ENCODE results near the gene FNDC3A.

FNDC3A gene

GRCh38 chr13:48944221-48944620, 31.5 kb upstream of the FNDC3A start:
- no peak for DNase-seq (ENCODE audit: extremely low read depth, low read depth)
- no peak for TF ChIP-seq CTCF (IDR thresholded peaks at IDR 0.05; ENCODE audit: low read depth, low read length)

- no peak for DNase-seq (ENCODE audit: extremely low read depth, low read depth)
- TF ChIP-seq CTCF (IDR thresholded peaks at IDR 0.05; ENCODE audit: low read depth, low read length) = no peak
Observed at GRCh38 chr13:48945626-48946025, 30.1 kb upstream of the FNDC3A start.

- no peak for DNase-seq (ENCODE audit: extremely low read depth, low read depth)
- TF ChIP-seq CTCF (IDR thresholded peaks at IDR 0.05; ENCODE audit: low read depth, low read length) = no peak
Observed at GRCh38 chr13:48946163-48946562, 29.5 kb upstream of the FNDC3A start.

GRCh38 chr13:48949566-48950500, 25.9 kb upstream of the FNDC3A start:
- no peak for TF ChIP-seq CTCF (IDR thresholded peaks at IDR 0.05; ENCODE audit: low read depth, low read length)
- no peak for DNase-seq (ENCODE audit: extremely low read depth, low read depth)

GRCh38 chr13:48950501-48950875, 25.2 kb upstream of the FNDC3A start:
- no peak for TF ChIP-seq CTCF (IDR thresholded peaks at IDR 0.05; ENCODE audit: low read depth, low read length)
- DNase-seq (ENCODE audit: extremely low read depth, low read depth) = peak; percentile 18

- no peak for DNase-seq (ENCODE audit: extremely low read depth, low read depth)
- TF ChIP-seq CTCF (IDR thresholded peaks at IDR 0.05; ENCODE audit: low read depth, low read length) = no peak
Observed at GRCh38 chr13:48954081-48954480, 21.6 kb upstream of the FNDC3A start.

GRCh38 chr13:48955536-48955935, 20.2 kb upstream of the FNDC3A start:
- TF ChIP-seq CTCF (IDR thresholded peaks at IDR 0.05; ENCODE audit: low read depth, low read length) = no peak

More at GRCh38 chr13:48955536-48955935, 20.2 kb upstream of the FNDC3A start:
- no peak for DNase-seq (ENCODE audit: extremely low read depth, low read depth)
